Suprapubic skin (tissue), 4 donors: ENCODE data around the gene ARHGAP23. TPM values are rescaled to one million over a fixed set of nuclear protein-coding genes. Genes with fewer than 3 reads are reported as not detected.

ENCODE experiments used
- DNase-seq, 2 donors: peaks; one replicate each; pipeline ENCODE4 v3.0.0-alpha.2; 2019; ENCODE audit warnings: low spot score in 2 of 2
- H3K27ac ChIP-seq: fragments of 200-600 bp; sonication (generic); one replicate; pipeline ENCODE4 v1.5.1; 2019
- H3K27me3 ChIP-seq: fragments of 200-600 bp; sonication (generic); one replicate; pipeline ENCODE4 v1.5.1; 2019
- H3K36me3 ChIP-seq: fragments of 200-600 bp; sonication (generic); one replicate; pipeline ENCODE4 v1.5.1; 2019
- H3K4me1 ChIP-seq: fragments of 200-600 bp; sonication (generic); one replicate; pipeline ENCODE4 v1.5.1; 2019
- H3K4me3 ChIP-seq: fragments of 200-600 bp; sonication (generic); one replicate; pipeline ENCODE4 v1.5.1; 2019; ENCODE audit warnings: mild to moderate bottlenecking
- H3K9me3 ChIP-seq: fragments of 200-600 bp; sonication (generic); one replicate; pipeline ENCODE4 v1.5.1; 2019
- EP300 ChIP-seq: sonication (generic); formaldehyde crosslinking; IDR thresholded peaks from one replicate; pipeline ENCODE4 v1.6.1; 2017; ENCODE audit warnings: antibody characterized with exemption
- POLR2A ChIP-seq, 2 donors: fragments of 450-650 bp; IDR thresholded peaks; one replicate each; pipeline ENCODE4 v1.6.1; 2017; ENCODE audit warnings: antibody characterized with exemption in 2 of 2, mild to moderate bottlenecking in 2 of 2, moderate library complexity in 2 of 2
- POLR2AphosphoS5 ChIP-seq, 3 donors: sonication (generic); formaldehyde crosslinking; IDR thresholded peaks; one replicate each; pipeline ENCODE4 v1.6.1; 2017; ENCODE audit warnings: antibody characterized with exemption in 3 of 3
- WGBS: methylation state at CpG from one replicate; pipeline ENCODE4 v1.1.5; 2018; 5-methylcytosine and 5-hydroxymethylcytosine counted together
- total RNA-seq, 4 donors: library from RNA; depleted of rRNA; stranded (reverse); fragments of >200 nt; gene quantifications; one replicate each; pipeline ENCODE4 v1.1.0, GENCODE V29; 2016
- TF ChIP-seq, protein P1 (sequence below), 2 donors: fragments of 200-600 bp in 1 of 2; fragments of 450-650 bp in 1 of 2; sonication (generic) in 1 of 2; IDR thresholded peaks; one replicate each; pipeline ENCODE4 v1.5.1; 2016 to 2019; ENCODE audit warnings: antibody characterized with exemption in 2 of 2, mild to moderate bottlenecking in 1 of 2, moderate library complexity in 1 of 2

Gene ARHGAP23
- total RNA-seq, 4 donors from 2014 or later = 94.8 to 149 (median 121) TPM

DNA sequence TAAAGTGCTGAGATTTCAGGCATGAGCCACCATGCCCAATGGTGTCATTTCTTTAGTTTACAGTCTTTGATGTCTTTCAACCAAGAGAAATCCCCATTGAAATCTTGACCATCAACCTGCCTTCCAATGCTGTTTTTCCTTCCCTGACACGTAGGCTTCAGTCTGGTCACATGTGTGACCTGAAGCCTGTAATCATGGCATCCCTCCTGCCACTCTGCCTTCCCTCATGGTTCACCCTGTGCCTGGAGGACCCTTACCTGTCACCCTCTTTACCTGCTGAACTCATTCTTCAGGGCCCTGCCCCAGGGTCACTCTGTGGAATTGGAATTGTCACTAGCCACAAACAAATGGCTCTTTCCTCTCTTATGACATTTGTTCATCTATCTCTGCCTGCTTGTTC lies 18.1 kb upstream of the ARHGAP23 start:
- H3K9me3 ChIP-seq = no peaks in the 10 kb centered on the region
- no peak overlapping the region for H3K4me3 ChIP-seq
- DNase-seq = peak in 1 of 2 donors; percentile 9
- WGBS = 76% methylated on average over 1 of the region's 1 CpG
- no peak for TF ChIP-seq POLR2A (IDR thresholded peaks at IDR 0.05)
- no peak for TF ChIP-seq EP300
- TF ChIP-seq, protein P1, sequence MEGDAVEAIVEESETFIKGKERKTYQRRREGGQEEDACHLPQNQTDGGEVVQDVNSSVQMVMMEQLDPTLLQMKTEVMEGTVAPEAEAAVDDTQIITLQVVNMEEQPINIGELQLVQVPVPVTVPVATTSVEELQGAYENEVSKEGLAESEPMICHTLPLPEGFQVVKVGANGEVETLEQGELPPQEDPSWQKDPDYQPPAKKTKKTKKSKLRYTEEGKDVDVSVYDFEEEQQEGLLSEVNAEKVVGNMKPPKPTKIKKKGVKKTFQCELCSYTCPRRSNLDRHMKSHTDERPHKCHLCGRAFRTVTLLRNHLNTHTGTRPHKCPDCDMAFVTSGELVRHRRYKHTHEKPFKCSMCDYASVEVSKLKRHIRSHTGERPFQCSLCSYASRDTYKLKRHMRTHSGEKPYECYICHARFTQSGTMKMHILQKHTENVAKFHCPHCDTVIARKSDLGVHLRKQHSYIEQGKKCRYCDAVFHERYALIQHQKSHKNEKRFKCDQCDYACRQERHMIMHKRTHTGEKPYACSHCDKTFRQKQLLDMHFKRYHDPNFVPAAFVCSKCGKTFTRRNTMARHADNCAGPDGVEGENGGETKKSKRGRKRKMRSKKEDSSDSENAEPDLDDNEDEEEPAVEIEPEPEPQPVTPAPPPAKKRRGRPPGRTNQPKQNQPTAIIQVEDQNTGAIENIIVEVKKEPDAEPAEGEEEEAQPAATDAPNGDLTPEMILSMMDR (IDR thresholded peaks at IDR 0.05) = no peak
- TF ChIP-seq POLR2AphosphoS5 (IDR thresholded peaks at IDR 0.05) = no peak
- H3K27me3 ChIP-seq = no peaks in the 10 kb centered on the region
- H3K36me3 ChIP-seq = no peaks in the 10 kb centered on the region
- H3K27ac ChIP-seq = no peak overlapping the region
- H3K4me1 ChIP-seq = peaks cover 6% of the 10 kb centered on the region

DNA sequence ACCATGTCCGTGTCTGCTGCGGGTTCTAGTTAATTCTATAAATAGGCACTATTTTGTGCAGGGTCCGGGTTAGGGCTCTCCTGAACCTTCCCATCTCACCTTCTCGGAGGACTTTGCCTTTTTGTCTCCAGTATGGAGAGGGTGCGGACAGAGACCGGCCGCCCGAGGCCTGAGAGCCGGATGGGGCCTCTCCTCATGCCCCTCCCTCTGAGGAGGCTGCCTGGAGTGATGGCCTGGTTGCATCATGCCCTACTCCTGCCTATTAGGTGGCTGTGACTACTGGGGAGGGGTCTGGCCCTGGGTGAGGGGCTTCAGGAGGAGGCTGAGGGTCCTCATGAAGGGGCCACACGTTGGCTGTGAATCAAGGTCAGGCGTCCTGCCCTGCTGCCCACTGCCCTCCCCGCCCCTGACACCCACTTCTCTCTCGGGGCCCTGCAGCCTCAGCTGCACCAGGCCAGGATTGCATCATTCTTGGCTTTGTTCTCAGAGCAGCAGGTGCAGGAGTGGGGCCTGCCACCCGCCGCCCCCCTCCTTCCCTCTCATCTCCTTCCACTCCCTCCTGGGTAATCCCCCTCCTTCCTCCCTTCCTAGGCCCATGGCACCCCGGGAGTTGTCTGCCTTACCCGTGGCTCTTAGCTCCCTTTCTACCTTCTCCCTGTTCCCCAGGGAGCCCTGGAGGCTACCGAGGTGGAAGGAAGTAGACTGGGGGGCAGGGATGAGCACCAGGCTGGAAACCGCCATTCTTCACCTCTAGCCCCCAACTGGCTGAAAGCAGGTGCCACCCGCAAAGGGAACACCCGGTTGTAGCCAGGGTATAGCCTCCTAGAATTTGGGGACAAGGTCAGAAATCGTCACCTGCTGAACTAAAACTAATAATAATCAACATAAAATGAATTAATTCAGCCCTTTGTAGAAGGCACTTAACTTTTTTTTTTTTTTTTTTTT lies 12.7 kb upstream of the ARHGAP23 start:
- Histone ChIP-seq H3K4me1 (peaks cover 19% of the 10 kb centered on the region), H3K36me3 (no peaks in the 10 kb centered on the region), H3K4me3 (no peak overlapping the region), H3K9me3 (no peaks in the 10 kb centered on the region), H3K27me3 (peaks cover 32% of the 10 kb centered on the region), H3K27ac (no peak overlapping the region)
- WGBS = 55% methylated on average over 13 of the region's 22 CpGs
- TF ChIP-seq, protein P1 (IDR thresholded peaks at IDR 0.05) = no peak
- no peak for TF ChIP-seq POLR2AphosphoS5 (IDR thresholded peaks at IDR 0.05)
- TF ChIP-seq EP300 = no peak
- no peak for TF ChIP-seq POLR2A (IDR thresholded peaks at IDR 0.05)
- no peak for DNase-seq

DNA sequence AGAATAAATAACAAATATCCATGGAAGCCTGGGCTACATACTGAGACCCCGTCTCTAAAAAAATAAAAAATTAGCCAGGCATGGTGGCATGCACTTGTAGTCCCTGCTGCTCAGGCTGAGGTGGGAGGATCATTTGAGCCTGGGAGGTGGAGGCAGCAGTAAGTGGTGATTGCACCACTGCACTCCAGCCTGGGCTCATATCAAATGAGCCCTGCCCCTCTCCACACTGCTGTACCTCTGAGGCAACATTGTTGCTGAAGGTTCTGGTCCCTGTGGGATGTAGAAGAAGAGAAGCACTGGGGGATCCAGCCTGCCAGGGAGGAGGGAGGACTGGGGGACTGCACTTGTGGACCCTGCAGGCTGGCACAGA lies 11.4 kb upstream of the ARHGAP23 start:
- Histone ChIP-seq H3K36me3 (no peaks in the 10 kb centered on the region), H3K4me3 (no peak overlapping the region), H3K9me3 (no peaks in the 10 kb centered on the region), H3K27me3 (peaks cover 35% of the 10 kb centered on the region), H3K4me1 (peaks cover 19% of the 10 kb centered on the region), H3K27ac (no peak overlapping the region)
- 68% methylated on average over 1 of the region's 1 CpG for WGBS
- TF ChIP-seq EP300 (no peak), POLR2AphosphoS5 (IDR thresholded peaks at IDR 0.05) (no peak)
- TF ChIP-seq, protein P1 (IDR thresholded peaks at IDR 0.05) = no peak
- DNase-seq = no peak

DNA sequence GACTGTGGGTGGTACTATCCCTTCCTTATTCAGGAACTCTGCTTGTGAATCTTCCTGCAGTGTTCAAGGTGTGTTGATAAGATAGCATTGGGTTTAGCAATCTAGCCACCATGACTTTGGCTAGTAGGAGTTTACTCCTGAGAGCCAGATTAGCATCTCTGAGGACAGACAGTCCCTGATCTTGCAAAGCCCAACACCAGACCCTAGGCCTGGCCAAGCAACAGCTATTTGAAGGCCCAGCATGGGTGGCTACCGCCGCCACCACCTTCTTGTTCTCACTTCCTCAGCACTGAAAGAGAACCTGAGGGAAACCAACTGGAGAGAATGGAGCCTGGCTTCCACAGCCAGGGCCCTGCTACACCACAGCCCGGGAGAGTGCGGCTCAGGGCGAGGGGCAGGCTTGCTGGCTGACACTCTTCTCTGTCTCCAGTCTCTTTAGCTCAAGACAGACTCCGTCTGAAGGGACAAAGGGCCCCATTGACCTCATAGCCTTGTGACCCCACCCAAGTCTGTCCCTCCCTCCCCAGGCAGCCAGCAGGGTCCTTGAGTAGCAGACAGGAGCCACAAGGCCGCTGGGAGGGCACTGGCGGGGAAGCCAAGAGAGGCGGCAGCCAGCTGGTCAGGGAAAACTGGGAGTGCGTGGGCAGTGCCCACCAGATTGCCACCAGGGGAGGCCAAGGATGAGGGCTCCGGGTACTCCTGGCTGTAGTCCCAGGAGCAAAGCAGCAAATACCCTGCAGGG lies 10.9 kb upstream of the ARHGAP23 start:
- TF ChIP-seq POLR2A (IDR thresholded peaks at IDR 0.05) = no peak
- TF ChIP-seq, protein P1 (IDR thresholded peaks at IDR 0.05) = no peak
- no peak for TF ChIP-seq POLR2AphosphoS5 (IDR thresholded peaks at IDR 0.05)
- TF ChIP-seq EP300 = no peak
- H3K27me3 ChIP-seq = peaks cover 35% of the 10 kb centered on the region
- DNase-seq = no peak
- 83% methylated on average over 10 of the region's 11 CpGs for WGBS
- H3K36me3 ChIP-seq = no peaks in the 10 kb centered on the region
- no peak overlapping the region for H3K27ac ChIP-seq
- no peaks in the 10 kb centered on the region for H3K9me3 ChIP-seq
- H3K4me1 ChIP-seq = peaks cover 19% of the 10 kb centered on the region
- no peak overlapping the region for H3K4me3 ChIP-seq
